PC-9 (cell line): ENCODE data around the gene SLC38A1. TPM values are rescaled to one million over a fixed set of nuclear protein-coding genes. Genes with fewer than 3 reads are reported as not detected.
"Not testable (repeated sequence)": the region's sequence is repeated elsewhere in the genome, so short reads cannot be mapped to it uniquely, and the experiment has no call there.

Source experiments
- BruUV-seq: library from RNA; stranded (reverse); fragments of 400-500 nt; replicated peaks from 2 replicates; lab custom pipeline; 2021; lab: Mats Ljungman, UMichigan
- CTCF ChIA-PET: fragments of 300-600 bp; sonication (Branson Sonifier 250); formaldehyde crosslinking; loops from one replicate; lab custom pipeline; 2022; ENCODE audit warnings: antibody characterized with exemption; lab: Charles Lee
- POLR2A ChIA-PET: fragments of 300-600 bp; sonication (Branson Sonifier 250); formaldehyde crosslinking; loops from one replicate; lab custom pipeline; 2022; ENCODE audit warnings: antibody characterized with exemption; ENCODE audit not compliant: unreplicated experiment; lab: Charles Lee
- DNase-seq, 2 experiments: peaks; one replicate each; pipeline versions ENCODE4 v3.0.0 to v3.0.0-alpha.2; 2015 to 2022; ENCODE audit warnings: mixed read lengths in 1 of 2
- H2AFZ ChIP-seq: fragments of 200-600 bp; sonication (generic); 2 replicates; pipeline ENCODE4 v1.8.1; 2017; ENCODE audit warnings: antibody characterized with exemption
- H3F3A ChIP-seq: fragments of 200-600 bp; sonication (generic); 2 replicates; pipeline ENCODE4 v1.8.1; 2017; ENCODE audit warnings: antibody characterized with exemption, mild to moderate bottlenecking, low read depth; ENCODE audit not compliant: insufficient read depth
- H3K27ac ChIP-seq: fragments of 200-600 bp; sonication (generic); 2 replicates; pipeline ENCODE4 v1.6.1; 2016; ENCODE audit warnings: mixed run types
- H3K27me3 ChIP-seq: fragments of 200-600 bp; sonication (generic); 2 replicates; pipeline ENCODE4 v1.6.1; 2016; ENCODE audit warnings: low read depth, mixed run types; ENCODE audit not compliant: insufficient read depth
- H3K36me3 ChIP-seq: fragments of 200-600 bp; sonication (generic); 2 replicates; pipeline ENCODE4 v1.6.1; 2016; ENCODE audit warnings: low read depth, mixed run types
- H3K4me1 ChIP-seq: fragments of 200-600 bp; sonication (generic); replicated peaks from 2 replicates; pipeline ENCODE4 v1.6.1; 2016; ENCODE audit warnings: mixed run types; ENCODE audit not compliant: insufficient read depth
- H3K4me2 ChIP-seq: fragments of 200-600 bp; sonication (generic); 2 replicates; pipeline ENCODE4 v1.6.1; 2017; ENCODE audit warnings: mixed run types
- H3K4me3 ChIP-seq: fragments of 200-600 bp; sonication (generic); 2 replicates; pipeline ENCODE4 v1.6.1; 2016; ENCODE audit warnings: mixed run types
- H3K79me2 ChIP-seq: fragments of 200-600 bp; sonication (generic); 2 replicates; pipeline ENCODE4 v1.6.1; 2017; ENCODE audit warnings: low read depth, mixed run types
- H3K9me2 ChIP-seq: fragments of 200-600 bp; sonication (generic); 2 replicates; pipeline ENCODE4 v1.8.1; 2017; ENCODE audit warnings: mild to moderate bottlenecking; ENCODE audit not compliant: insufficient read depth
- H3K9me3 ChIP-seq: fragments of 200-600 bp; sonication (generic); 2 replicates; pipeline ENCODE4 v1.8.1; 2016; ENCODE audit warnings: low read depth; ENCODE audit not compliant: insufficient read depth
- H4K20me1 ChIP-seq: fragments of 200-600 bp; sonication (generic); 2 replicates; pipeline ENCODE4 v1.8.1; 2017; ENCODE audit not compliant: insufficient read depth
- EZH2 ChIP-seq: fragments of 200-600 bp; sonication (generic); IDR thresholded peaks from 2 replicates; pipeline ENCODE4 v1.8.0; 2017; ENCODE audit warnings: antibody characterized with exemption, low read depth
- intact Hi-C: fragments of 100-400 bp; cut with micrococcal nuclease; formaldehyde crosslinking; loops from one replicate; pipeline ENCODE4 v1.10.0; 2022; ENCODE audit not compliant: unreplicated experiment
- total RNA-seq: library from RNA; stranded (reverse); gene quantifications from 2 replicates; pipeline ENCODE4 v1.2.3, GENCODE V29; 2021
- TF ChIP-seq, protein P1 (sequence below): fragments of 200-600 bp; sonication (generic); conservative IDR thresholded peaks from 2 replicates; pipeline ENCODE4 v1.6.1; 2017; ENCODE audit warnings: mixed run types, antibody characterized with exemption, mild to moderate bottlenecking, moderate library complexity

SLC38A1 gene
- total RNA-seq, 1 experiment from 2014 or later = 131 TPM

DNA sequence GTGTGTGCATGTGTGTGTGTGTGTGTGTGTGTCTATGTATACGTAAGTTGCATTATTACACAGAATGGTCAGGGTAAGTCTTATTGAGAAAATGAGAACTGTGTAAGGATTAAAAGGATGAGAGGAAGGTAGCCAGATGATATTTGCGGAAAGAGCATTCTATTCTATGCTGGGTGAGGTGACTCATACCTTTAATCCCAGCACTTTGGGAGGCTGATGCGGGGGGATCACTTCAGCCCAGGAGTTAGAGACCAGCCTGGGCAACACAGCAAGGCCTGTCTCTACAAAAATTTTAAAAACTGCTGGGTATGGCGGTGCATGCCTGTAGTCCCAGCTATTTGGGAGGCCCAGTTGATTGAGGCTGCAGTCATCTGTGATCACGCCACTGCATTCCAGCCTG is 103.7 kb downstream of the SLC38A1 start:
- DNase-seq = no peak
- Histone ChIP-seq H3F3A (no peaks in the 10 kb centered on the region), H3K9me3 (no peaks in the 10 kb centered on the region), H3K27ac (no peak overlapping the region), H3K4me2 (no peak overlapping the region), H2AFZ (no peak overlapping the region), H4K20me1 (no peaks in the 10 kb centered on the region; the same call in 1 of the 2 replicates), H3K27me3 (no peaks in the 10 kb centered on the region), H3K4me1 (no peaks in the 10 kb centered on the region), H3K36me3 (no peaks in the 10 kb centered on the region), H3K79me2 (no peaks in the 10 kb centered on the region), H3K9me2 (no peaks in the 10 kb centered on the region), H3K4me3 (no peak overlapping the region)
- intact Hi-C loops = no loop called here
- BruUV-seq = no TSS peak
- no peak for TF ChIP-seq EZH2
- TF ChIP-seq, protein P1, sequence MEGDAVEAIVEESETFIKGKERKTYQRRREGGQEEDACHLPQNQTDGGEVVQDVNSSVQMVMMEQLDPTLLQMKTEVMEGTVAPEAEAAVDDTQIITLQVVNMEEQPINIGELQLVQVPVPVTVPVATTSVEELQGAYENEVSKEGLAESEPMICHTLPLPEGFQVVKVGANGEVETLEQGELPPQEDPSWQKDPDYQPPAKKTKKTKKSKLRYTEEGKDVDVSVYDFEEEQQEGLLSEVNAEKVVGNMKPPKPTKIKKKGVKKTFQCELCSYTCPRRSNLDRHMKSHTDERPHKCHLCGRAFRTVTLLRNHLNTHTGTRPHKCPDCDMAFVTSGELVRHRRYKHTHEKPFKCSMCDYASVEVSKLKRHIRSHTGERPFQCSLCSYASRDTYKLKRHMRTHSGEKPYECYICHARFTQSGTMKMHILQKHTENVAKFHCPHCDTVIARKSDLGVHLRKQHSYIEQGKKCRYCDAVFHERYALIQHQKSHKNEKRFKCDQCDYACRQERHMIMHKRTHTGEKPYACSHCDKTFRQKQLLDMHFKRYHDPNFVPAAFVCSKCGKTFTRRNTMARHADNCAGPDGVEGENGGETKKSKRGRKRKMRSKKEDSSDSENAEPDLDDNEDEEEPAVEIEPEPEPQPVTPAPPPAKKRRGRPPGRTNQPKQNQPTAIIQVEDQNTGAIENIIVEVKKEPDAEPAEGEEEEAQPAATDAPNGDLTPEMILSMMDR = no peak
- ChIA-PET POLR2A (no interaction called here), CTCF (interaction anchor here (0.6 kb wide), 1 partner anchor 584 kb away, joined by 3 read pairs; no protein-coding TSS in a partner anchor)

DNA sequence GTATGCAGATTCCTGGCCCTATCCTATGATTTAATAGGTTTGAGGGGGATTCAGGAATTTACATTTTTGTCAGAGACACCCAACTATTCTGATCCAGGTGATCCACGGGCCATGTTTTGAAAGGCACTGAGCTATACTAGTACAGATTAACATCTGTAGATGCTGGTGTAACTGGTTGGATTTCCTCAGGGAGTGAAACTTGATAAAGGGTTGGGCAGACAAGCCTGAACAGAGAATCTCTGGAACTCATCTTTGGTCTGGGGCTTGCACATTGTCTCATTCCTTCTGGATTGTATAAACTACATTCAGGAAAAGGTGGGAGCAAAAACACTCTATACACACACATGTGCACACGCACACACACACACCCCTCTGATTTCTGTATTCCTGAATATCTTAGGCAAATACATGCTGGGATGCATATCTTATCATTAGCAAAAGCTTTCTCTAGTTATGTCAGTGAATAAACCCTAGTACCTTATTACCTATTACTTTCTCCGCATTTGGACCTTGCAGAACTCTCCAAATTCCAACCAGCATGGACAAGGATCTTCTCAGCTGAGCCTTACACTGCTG is 104.6 kb downstream of the SLC38A1 start:
- ChIA-PET CTCF (interaction anchor here (0.6 kb wide), 1 partner anchor 585 kb away, joined by 3 read pairs; no protein-coding TSS in a partner anchor), POLR2A (no interaction called here)
- no peaks in the 10 kb centered on the region for H3K36me3 ChIP-seq
- H3K79me2 ChIP-seq = no peaks in the 10 kb centered on the region
- no TSS peak for BruUV-seq
- no peaks in the 10 kb centered on the region; the same call in 1 of the 2 replicates for H4K20me1 ChIP-seq
- H3K9me3 ChIP-seq = no peaks in the 10 kb centered on the region
- TF ChIP-seq, protein P1 = no peak
- no peak for TF ChIP-seq EZH2
- no peak overlapping the region for H3K4me2 ChIP-seq
- H3K4me3 ChIP-seq = no peak overlapping the region
- intact Hi-C loops = no loop called here
- H3K9me2 ChIP-seq = no peaks in the 10 kb centered on the region
- no peaks in the 10 kb centered on the region for H3F3A ChIP-seq
- H3K27ac ChIP-seq = no peak overlapping the region
- DNase-seq = no peak
- H3K4me1 ChIP-seq = no peaks in the 10 kb centered on the region
- H2AFZ ChIP-seq = no peak overlapping the region
- H3K27me3 ChIP-seq = no peaks in the 10 kb centered on the region

DNA sequence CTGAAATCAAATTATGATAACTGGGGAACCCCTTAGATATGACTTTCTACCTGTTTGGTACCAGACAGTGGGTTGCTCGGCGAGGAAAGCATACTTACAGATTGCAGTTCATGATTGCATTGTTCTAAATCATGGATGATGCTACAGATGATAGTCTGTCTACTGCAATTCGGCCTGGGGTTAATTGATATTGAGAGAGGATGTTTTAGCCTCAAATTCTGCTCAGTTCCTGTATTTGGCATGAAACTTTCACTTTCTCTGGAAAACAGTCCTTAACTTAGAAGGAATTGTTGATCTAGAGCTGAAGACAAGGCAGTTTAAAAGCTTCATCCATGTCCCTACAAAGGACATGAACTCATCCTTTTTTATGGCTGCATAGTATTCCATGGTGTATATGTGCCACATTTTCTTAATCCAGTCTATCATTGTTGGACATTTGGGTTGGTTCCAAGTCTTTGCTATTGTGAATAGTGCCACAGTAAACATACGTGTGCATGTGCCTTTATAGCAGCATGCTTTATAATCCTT is 106.2 kb downstream of the SLC38A1 start:
- H3K9me2 ChIP-seq, H3K4me3 ChIP-seq, H3K27ac ChIP-seq, H3F3A ChIP-seq, H3K4me2 ChIP-seq, CTCF ChIA-PET, H2AFZ ChIP-seq, H3K79me2 ChIP-seq, DNase-seq, H3K9me3 ChIP-seq, H4K20me1 ChIP-seq, POLR2A ChIA-PET, intact Hi-C loops, BruUV-seq, H3K27me3 ChIP-seq, H3K4me1 ChIP-seq, H3K36me3 ChIP-seq: not testable (repeated sequence)
